ENCODE measurements around the gene TGFBR3.

Gene TGFBR3

DNA sequence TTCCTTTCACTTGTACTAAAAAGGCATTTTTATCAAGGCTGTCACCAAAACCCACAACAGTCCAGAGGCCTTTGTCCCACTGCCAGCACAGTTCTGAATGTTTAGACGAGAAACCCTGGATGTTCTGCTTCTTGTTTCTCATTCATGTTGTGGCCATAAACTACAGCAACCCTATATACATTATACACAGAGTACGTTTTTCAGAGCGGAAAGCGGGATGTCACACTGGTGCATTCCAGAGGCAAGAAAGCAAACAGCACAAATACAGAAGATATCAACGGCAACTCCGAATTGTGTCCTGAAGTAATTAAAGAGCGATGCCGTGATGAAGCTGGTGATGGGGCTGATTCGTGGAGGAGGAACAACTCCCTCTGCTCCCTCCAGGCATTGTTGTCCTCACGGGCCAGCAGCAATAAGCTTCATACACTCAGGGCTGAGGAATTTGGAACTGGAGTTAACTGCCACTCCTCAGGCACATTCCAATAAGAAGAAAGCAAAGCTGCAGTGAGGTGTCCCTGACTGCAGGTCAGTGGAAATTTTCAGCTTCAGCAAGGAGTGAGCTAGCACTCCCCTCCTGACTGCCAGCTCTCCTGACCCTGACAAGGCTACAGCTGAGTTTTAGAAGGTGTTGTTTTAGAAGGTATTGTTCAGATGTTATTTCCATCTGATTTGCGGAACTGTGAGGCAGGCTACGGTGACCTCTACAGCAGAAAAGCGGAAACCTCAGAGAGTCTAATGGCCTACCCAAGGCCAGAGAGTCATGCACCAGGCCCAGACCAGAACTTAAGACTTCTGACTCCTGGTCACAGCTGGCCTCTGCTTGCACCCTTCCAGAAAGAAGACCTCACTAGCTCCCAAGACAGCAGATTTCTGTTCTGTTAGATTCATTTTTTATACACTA lies 149.0 kb downstream of the TGFBR3 start:
- Histone ChIP-seq H3K9me3 (ENCODE audit: control insufficient read depth in 1 of 2, low read length in 2 of 2) (no peaks in the 10 kb centered on the region), H3K4me1 (ENCODE audit: control insufficient read depth in 1 of 2, insufficient read depth in 2 of 2, low read length in 2 of 2) (peaks cover 14 to 16% of the 10 kb centered on the region in 2 donors), H3K36me3 (ENCODE audit: control insufficient read depth in 1 of 2, insufficient read depth in 2 of 2, low read length in 2 of 2) (peaks cover 5 to 6% of the 10 kb centered on the region in 2 donors), H3K27me3 (ENCODE audit: low read depth, low read length) (no peaks in the 10 kb centered on the region), H3K4me3 (ENCODE audit: low read depth in 1 of 2, low read length in 2 of 2) (peak overlapping the region in 1 of 2 donors; percentile 3), H3K27ac (ENCODE audit: low read length) (peak overlapping the region; percentile 82)

DNA sequence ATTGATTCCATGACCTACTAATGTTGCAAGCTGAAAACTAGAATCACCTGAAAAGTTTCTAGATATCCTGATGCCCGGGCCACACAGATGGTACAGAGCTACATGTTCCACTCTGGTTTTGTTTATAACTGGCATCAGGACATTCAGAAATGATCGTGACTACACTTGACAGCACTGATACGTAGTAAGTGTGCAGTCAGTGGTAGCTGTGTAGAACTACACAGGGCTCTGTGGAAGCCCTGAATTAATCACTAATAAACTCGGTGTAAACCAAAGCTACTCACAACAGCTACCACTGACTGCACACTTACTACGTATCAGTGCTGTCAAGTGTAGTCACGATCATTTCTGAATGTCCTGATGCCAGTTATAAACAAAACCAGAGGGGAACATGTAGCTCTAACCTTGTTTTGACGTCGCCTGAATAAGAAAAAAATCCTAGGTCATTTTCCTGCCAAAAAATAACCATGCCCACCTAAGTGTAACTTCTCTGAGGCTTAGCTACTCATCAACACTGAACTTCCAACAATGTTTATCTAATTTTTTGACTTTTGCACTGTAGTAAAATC lies 149.7 kb downstream of the TGFBR3 start:
- H3K4me1 ChIP-seq (ENCODE audit: control insufficient read depth in 1 of 2, insufficient read depth in 2 of 2, low read length in 2 of 2) = peaks cover 19 to 23% of the 10 kb centered on the region in 2 donors
- no peaks in the 10 kb centered on the region for H3K27me3 ChIP-seq (ENCODE audit: low read depth, low read length)
- no peak overlapping the region for H3K4me3 ChIP-seq (ENCODE audit: low read depth in 1 of 2, low read length in 2 of 2)
- no peaks in the 10 kb centered on the region for H3K9me3 ChIP-seq (ENCODE audit: control insufficient read depth in 1 of 2, low read length in 2 of 2)
- peaks cover 5 to 6% of the 10 kb centered on the region in 2 donors for H3K36me3 ChIP-seq (ENCODE audit: control insufficient read depth in 1 of 2, insufficient read depth in 2 of 2, low read length in 2 of 2)
- H3K27ac ChIP-seq (ENCODE audit: low read length) = peak overlapping the region; percentile 82

DNA sequence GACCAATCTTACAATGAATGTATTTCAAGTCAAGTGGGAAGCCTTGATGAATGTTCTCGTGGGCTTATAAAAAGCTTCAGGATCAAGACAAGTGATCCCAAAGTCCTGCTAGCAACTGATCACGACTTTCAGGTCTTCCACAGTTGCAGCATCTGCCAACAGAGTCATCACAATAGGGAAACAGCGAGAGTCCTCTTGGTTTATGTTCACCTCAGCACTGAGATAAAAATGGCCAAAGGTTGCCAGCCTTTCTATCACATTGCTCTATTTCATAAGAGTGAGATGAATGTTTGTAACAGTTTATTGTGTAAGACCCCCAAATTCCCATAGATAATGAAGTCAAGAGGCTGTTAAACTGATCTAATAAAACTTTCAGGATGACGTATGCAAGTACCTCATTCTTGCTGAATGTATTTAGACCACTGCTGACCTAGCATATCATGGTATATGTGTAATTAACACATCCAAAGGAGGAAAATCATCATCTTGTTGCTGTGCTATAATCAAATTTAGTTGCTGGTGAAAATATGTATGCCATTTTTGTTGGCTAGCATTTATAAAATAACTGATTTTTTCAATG lies 150.6 kb downstream of the TGFBR3 start:
- Histone ChIP-seq H3K27ac (ENCODE audit: low read length) (peak overlapping the region; percentile 82), H3K4me1 (ENCODE audit: control insufficient read depth in 1 of 2, insufficient read depth in 2 of 2, low read length in 2 of 2) (peaks cover 25 to 28% of the 10 kb centered on the region in 2 donors), H3K4me3 (ENCODE audit: low read depth in 1 of 2, low read length in 2 of 2) (no peak overlapping the region), H3K27me3 (ENCODE audit: low read depth, low read length) (no peaks in the 10 kb centered on the region), H3K9me3 (ENCODE audit: control insufficient read depth in 1 of 2, low read length in 2 of 2) (no peaks in the 10 kb centered on the region), H3K36me3 (ENCODE audit: control insufficient read depth in 1 of 2, insufficient read depth in 2 of 2, low read length in 2 of 2) (peaks cover 5 to 6% of the 10 kb centered on the region in 2 donors)

DNA sequence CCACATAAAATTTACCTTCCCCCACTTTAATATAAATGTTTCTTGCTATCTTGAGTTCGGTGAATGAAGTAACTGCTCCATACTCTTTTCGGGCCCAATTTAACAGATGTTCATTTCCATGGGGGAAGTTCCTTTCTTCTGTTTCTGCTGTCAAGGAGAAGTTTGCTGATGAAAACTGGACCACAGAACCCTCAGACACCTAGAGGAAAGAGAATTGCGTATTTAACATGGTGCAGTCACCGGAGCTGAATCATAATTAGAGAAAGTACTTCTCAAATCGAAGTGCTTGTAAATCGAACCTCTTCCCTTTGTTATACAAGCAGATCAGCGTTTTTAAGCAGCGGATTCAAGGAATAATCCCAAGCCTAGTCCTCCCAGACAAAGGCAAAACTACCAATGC lies 151.2 kb downstream of the TGFBR3 start:
- Histone ChIP-seq H3K27ac (ENCODE audit: low read length) (no peak overlapping the region), H3K4me1 (ENCODE audit: control insufficient read depth in 1 of 2, insufficient read depth in 2 of 2, low read length in 2 of 2) (peaks cover 25 to 28% of the 10 kb centered on the region in 2 donors), H3K4me3 (ENCODE audit: low read depth in 1 of 2, low read length in 2 of 2) (no peak overlapping the region), H3K27me3 (ENCODE audit: low read depth, low read length) (no peaks in the 10 kb centered on the region), H3K36me3 (ENCODE audit: control insufficient read depth in 1 of 2, insufficient read depth in 2 of 2, low read length in 2 of 2) (peaks cover 6% of the 10 kb centered on the region in 2 donors), H3K9me3 (ENCODE audit: control insufficient read depth in 1 of 2, low read length in 2 of 2) (no peaks in the 10 kb centered on the region)

DNA sequence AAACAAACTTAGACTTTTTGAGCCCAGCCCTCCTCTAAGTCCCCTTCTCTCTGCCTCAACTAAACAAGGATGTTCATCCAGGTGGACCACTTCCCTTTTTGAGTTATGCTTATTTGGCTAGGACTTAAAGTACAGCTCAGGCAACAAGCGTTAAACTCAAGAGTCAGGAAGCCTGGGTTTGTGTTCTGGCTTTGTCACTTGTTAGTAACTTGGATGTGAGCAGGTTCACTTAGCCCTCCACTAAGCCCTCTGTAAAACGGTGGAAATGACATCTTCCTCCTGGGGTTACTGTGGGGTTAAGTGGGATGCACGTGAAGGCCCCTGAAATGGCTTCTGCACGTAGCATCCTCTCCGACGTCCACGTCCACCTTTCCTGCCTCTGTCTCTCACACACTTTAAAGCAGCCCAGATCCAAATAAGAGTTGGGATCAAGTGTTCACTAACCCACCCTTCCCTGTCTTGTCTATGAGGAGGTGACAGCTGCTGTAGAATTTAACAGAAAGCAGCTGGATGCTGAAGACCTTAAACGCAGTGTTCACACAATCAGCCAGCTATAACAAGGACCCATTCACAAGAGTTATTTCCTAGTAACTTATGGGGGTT lies 152.7 kb downstream of the TGFBR3 start:
- no peak overlapping the region for H3K4me3 ChIP-seq (ENCODE audit: low read depth in 1 of 2, low read length in 2 of 2)
- H3K27ac ChIP-seq (ENCODE audit: low read length) = peak overlapping the region; percentile 82
- no peaks in the 10 kb centered on the region for H3K27me3 ChIP-seq (ENCODE audit: low read depth, low read length)
- peaks cover 25 to 28% of the 10 kb centered on the region in 2 donors for H3K4me1 ChIP-seq (ENCODE audit: control insufficient read depth in 1 of 2, insufficient read depth in 2 of 2, low read length in 2 of 2)
- no peaks in the 10 kb centered on the region for H3K9me3 ChIP-seq (ENCODE audit: control insufficient read depth in 1 of 2, low read length in 2 of 2)
- H3K36me3 ChIP-seq (ENCODE audit: control insufficient read depth in 1 of 2, insufficient read depth in 2 of 2, low read length in 2 of 2) = peaks cover 6 to 8% of the 10 kb centered on the region in 2 donors

DNA sequence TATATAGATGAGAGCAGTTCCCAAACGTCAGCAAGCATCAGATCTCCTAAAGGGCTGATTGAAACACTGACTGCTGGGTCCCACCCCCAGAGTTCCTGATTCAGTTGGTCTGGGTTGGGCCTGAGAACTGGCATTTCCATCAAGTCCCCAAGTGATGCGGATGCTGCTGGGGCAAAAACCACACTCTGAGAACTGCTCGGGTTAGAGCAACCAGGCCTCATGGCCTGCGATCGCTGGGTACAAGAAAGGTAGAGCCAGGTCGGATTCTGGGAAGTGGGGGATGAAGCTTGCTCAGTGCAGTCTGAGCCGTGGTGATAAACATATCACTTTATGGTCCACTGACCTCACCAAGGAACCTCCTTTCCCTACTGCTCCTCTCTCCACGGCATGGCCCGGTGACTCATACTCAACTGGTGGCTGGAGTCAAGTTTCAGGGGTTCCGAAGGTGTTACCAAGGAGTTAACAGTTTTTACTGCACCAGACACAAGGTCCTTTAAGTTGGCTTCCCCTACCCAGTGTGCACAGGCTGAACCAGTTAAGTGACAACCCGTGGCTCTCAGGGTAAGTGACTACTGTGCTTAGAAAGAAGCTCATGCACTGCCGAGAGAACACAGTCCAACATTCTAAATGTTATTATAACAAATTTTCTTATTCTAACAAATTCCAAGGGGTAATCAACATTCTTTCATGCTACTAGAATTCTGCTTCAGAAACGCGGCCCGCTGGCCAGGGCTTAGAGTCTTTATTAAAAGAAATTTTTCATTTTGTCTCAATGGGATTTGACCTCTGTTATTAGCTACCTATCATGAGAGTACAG lies 153.5 kb downstream of the TGFBR3 start:
- Histone ChIP-seq H3K27ac (ENCODE audit: low read length) (peak overlapping the region; percentile 82), H3K4me3 (ENCODE audit: low read depth in 1 of 2, low read length in 2 of 2) (no peak overlapping the region), H3K9me3 (ENCODE audit: control insufficient read depth in 1 of 2, low read length in 2 of 2) (no peaks in the 10 kb centered on the region), H3K36me3 (ENCODE audit: control insufficient read depth in 1 of 2, insufficient read depth in 2 of 2, low read length in 2 of 2) (peaks cover 6 to 8% of the 10 kb centered on the region in 2 donors), H3K4me1 (ENCODE audit: control insufficient read depth in 1 of 2, insufficient read depth in 2 of 2, low read length in 2 of 2) (peaks cover 25 to 28% of the 10 kb centered on the region in 2 donors), H3K27me3 (ENCODE audit: low read depth, low read length) (no peaks in the 10 kb centered on the region)

DNA sequence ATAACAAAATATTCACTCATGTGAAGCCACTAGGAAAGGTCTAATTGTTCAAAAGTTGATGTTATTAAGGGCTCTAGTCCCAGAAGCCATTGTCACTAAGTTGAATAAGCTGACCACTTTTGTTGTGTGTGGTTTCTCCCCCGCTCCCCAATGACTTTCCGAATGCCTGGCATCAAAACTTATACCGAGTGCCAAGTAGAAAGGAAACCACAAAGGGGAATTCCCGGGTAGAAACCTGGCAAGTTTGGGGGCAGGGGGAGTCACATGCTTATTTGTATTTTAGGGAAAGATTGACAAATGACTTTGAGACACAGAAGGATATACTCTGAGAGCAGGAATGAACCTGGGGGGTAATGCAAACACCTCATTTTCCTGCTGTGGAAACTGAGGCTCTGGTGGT lies 154.1 kb downstream of the TGFBR3 start:
- Histone ChIP-seq H3K9me3 (ENCODE audit: control insufficient read depth in 1 of 2, low read length in 2 of 2) (no peaks in the 10 kb centered on the region), H3K4me1 (ENCODE audit: control insufficient read depth in 1 of 2, insufficient read depth in 2 of 2, low read length in 2 of 2) (peaks cover 24 to 25% of the 10 kb centered on the region in 2 donors), H3K4me3 (ENCODE audit: low read depth in 1 of 2, low read length in 2 of 2) (no peak overlapping the region), H3K27me3 (ENCODE audit: low read depth, low read length) (no peaks in the 10 kb centered on the region), H3K36me3 (ENCODE audit: control insufficient read depth in 1 of 2, insufficient read depth in 2 of 2, low read length in 2 of 2) (peaks cover 6 to 13% of the 10 kb centered on the region in 2 donors), H3K27ac (ENCODE audit: low read length) (peak overlapping the region; percentile 82)

DNA sequence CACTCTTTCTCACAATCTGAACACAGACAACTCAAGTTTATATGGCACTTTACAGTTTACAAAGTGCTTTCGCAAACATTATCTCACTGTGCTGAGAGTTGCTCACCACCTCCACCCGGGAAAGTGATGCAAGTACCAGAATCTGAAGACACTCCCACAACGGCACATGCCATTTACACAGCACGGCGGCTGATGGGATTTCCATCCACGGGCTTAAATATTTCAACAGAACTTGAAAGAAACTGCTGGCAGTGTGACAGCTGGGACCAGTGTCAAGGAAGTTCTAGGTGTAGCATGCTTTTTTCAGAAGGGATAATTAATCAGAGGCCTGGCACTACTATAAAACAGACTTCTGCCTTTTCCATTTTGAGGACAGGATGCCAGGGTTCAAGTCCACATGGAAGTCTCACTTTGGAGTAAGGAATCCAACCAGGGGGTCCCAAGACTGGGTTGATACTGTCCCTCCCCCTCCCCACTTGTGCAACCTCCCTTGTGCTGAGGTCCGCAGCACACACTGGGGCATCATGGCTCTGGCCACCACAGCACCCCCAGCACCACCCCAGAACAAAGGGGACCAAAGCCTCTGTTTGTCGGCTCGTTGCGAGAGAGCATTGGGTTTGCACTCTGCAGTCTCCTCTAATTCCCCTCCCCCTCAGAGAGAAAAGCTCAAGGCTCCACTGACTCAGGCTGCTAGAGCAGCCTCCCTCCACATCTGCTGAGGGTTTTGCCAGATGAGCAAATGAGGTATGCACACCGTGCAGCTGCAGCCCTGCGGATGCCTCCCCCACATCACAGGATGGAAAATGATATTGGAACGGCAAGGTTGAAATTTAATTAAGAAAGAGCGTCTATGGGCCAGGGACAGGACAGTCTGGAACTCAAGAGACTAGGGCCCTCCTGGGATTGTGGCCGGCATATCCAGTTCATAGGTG lies 154.9 kb downstream of the TGFBR3 start:
- Histone ChIP-seq H3K9me3 (ENCODE audit: control insufficient read depth in 1 of 2, low read length in 2 of 2) (no peaks in the 10 kb centered on the region), H3K36me3 (ENCODE audit: control insufficient read depth in 1 of 2, insufficient read depth in 2 of 2, low read length in 2 of 2) (peaks cover 8 to 13% of the 10 kb centered on the region in 2 donors), H3K4me3 (ENCODE audit: low read depth in 1 of 2, low read length in 2 of 2) (no peak overlapping the region), H3K4me1 (ENCODE audit: control insufficient read depth in 1 of 2, insufficient read depth in 2 of 2, low read length in 2 of 2) (peaks cover 23 to 25% of the 10 kb centered on the region in 2 donors), H3K27me3 (ENCODE audit: low read depth, low read length) (no peaks in the 10 kb centered on the region), H3K27ac (ENCODE audit: low read length) (peak overlapping the region; percentile 82)

DNA sequence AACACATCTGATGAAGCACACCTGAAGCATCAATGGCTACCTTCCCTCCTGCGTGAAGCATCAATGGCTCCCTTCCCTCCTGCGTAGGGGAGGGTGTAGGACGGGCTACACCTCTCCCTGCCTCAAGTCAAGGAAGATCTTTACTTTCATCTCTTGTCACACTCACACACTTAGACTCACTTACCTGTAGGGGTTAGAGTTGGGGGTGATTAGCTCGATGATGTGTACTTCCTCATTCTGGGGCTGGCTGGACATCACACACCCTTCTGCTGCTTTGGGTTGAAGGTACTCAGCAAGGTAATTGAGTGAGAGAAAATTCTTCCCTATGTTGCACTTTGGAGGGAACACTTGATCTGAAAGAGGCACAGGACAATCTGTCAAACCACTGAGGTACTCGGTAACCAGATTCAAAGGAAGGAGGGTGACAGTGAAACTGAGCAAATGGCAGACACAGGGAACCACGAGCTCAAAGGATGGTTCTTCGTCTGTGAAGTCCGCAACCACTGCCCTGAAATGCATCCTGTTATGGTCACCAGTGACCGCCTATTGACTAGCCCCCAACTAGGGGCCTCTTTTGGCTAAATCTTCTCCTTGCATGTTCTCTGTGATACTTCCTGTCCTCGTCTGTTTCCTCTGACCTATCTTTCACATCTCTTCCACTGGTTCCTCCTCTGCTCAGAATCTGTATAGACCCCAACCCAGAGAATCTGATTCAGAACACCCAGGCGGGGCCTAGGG lies 156.2 kb downstream of the TGFBR3 start:
- H3K9me3 ChIP-seq (ENCODE audit: control insufficient read depth in 1 of 2, low read length in 2 of 2) = no peaks in the 10 kb centered on the region
- H3K27me3 ChIP-seq (ENCODE audit: low read depth, low read length) = no peaks in the 10 kb centered on the region
- no peak overlapping the region for H3K4me3 ChIP-seq (ENCODE audit: low read depth in 1 of 2, low read length in 2 of 2)
- peak overlapping the region; percentile 61 for H3K27ac ChIP-seq (ENCODE audit: low read length)
- peaks cover 10 to 13% of the 10 kb centered on the region in 2 donors for H3K36me3 ChIP-seq (ENCODE audit: control insufficient read depth in 1 of 2, insufficient read depth in 2 of 2, low read length in 2 of 2)
- H3K4me1 ChIP-seq (ENCODE audit: control insufficient read depth in 1 of 2, insufficient read depth in 2 of 2, low read length in 2 of 2) = peaks cover 25 to 30% of the 10 kb centered on the region in 2 donors

All from muscle layer of duodenum (tissue), 2 donors.